BLaER1 treated with 17β-estradiol and CSF1 and Interleukin-3, amounts not matched to agents 10 nM and 100 nM (cell line): Measurements from ENCODE around the gene PTPRD.

Source experiments
- H3K27ac ChIP-seq, 11 experiments: shearing (Covaris generic); formaldehyde crosslinking; 2 replicates each; pipeline ENCODE4 v1.8.1; 2022
- H3K27me3 ChIP-seq, 11 experiments: shearing (Covaris generic); formaldehyde crosslinking; 2 replicates each; pipeline ENCODE4 v1.8.1; 2022
- H3K36me3 ChIP-seq, 11 experiments: shearing (Covaris generic); formaldehyde crosslinking; 2 replicates each; pipeline ENCODE4 v1.8.1; 2022
- H3K4me1 ChIP-seq, 10 experiments: shearing (Covaris generic); formaldehyde crosslinking; 2 replicates each; pipeline ENCODE4 v1.8.1; 2022
- H3K4me2 ChIP-seq, 11 experiments: shearing (Covaris generic); formaldehyde crosslinking; 2 replicates each; pipeline ENCODE4 v1.8.1; 2022
- H3K4me3 ChIP-seq, 10 experiments: shearing (Covaris generic); formaldehyde crosslinking; 2 replicates each; pipeline ENCODE4 v1.8.1; 2022
- H3K9ac ChIP-seq, 11 experiments: shearing (Covaris generic); formaldehyde crosslinking; 2 replicates each; pipeline ENCODE4 v1.8.1; 2022
- H3K9me3 ChIP-seq, 11 experiments: shearing (Covaris generic); formaldehyde crosslinking; replicated peaks in 1 of 11; 2 replicates each; pipeline ENCODE4 v1.8.1; 2022
- H4K20me1 ChIP-seq, 11 experiments: shearing (Covaris generic); formaldehyde crosslinking; 2 replicates each; pipeline ENCODE4 v1.8.1; 2022
- Cebpa-rat ChIP-seq, 11 experiments: shearing (Covaris generic); IDR thresholded peaks; 2 replicates each; pipeline ENCODE4 v1.8.1; 2022

Gene PTPRD

GRCh38 chr9:9749591-9749990 lies 863.2 kb downstream of the PTPRD start:
- TF ChIP-seq Cebpa-rat (IDR thresholded peaks at IDR 0.05): no peak
- Histone ChIP-seq H3K4me1 (0 out of 20 replicates have a peak, but pooled peaks cover 0 to 5% (median 0%) of the 10 kb centered on the region in 10 experiments), H3K27ac (no peak overlapping the region), H3K4me3 (no peak overlapping the region), H3K9me3 (no peaks in the 10 kb centered on the region), H3K9ac (no peak overlapping the region), H3K36me3 (no peaks in the 10 kb centered on the region), H3K27me3 (no peaks in the 10 kb centered on the region), H3K4me2 (no peak overlapping the region), H4K20me1 (no peaks in the 10 kb centered on the region)

GRCh38 chr9:9747787-9748186 lies 865.0 kb downstream of the PTPRD start:
- no peaks in the 10 kb centered on the region for H3K9me3 ChIP-seq
- no peak overlapping the region for H3K4me3 ChIP-seq
- TF ChIP-seq Cebpa-rat (IDR thresholded peaks at IDR 0.05): no peak
- H3K27me3 ChIP-seq: no peaks in the 10 kb centered on the region
- H3K9ac ChIP-seq: no peak overlapping the region
- H3K36me3 ChIP-seq: no peaks in the 10 kb centered on the region
- 0 out of 20 replicates have a peak, but pooled peaks cover 0 to 5% (median 0%) of the 10 kb centered on the region in 10 experiments for H3K4me1 ChIP-seq
- no peak overlapping the region for H3K27ac ChIP-seq
- no peaks in the 10 kb centered on the region for H4K20me1 ChIP-seq
- H3K4me2 ChIP-seq: no peak overlapping the region

- Histone ChIP-seq H3K4me2 (peak overlapping the region in 1 of 11 experiments; percentile 12; a peak in 1 of 22 replicates), H3K9ac (no peak overlapping the region), H3K27ac (no peak overlapping the region), H3K4me1 (0 out of 20 replicates have a peak, but pooled peaks cover 0 to 5% (median 0%) of the 10 kb centered on the region in 10 experiments), H3K27me3 (no peaks in the 10 kb centered on the region), H3K36me3 (no peaks in the 10 kb centered on the region), H3K4me3 (no peak overlapping the region), H3K9me3 (no peaks in the 10 kb centered on the region), H4K20me1 (no peaks in the 10 kb centered on the region)
- TF ChIP-seq Cebpa-rat (IDR thresholded peaks at IDR 0.05): no peak
Measured at GRCh38 chr9:9746826-9747225, 866.0 kb downstream of the PTPRD start.

GRCh38 chr9:9743822-9744221 lies 869.0 kb downstream of the PTPRD start:
- Histone ChIP-seq H3K9me3 (no peaks in the 10 kb centered on the region), H3K27me3 (no peaks in the 10 kb centered on the region), H4K20me1 (no peaks in the 10 kb centered on the region), H3K36me3 (no peaks in the 10 kb centered on the region), H3K9ac (no peak overlapping the region), H3K27ac (no peak overlapping the region), H3K4me3 (no peak overlapping the region), H3K4me1 (0 out of 20 replicates have a peak, but pooled peaks cover 0 to 5% (median 0%) of the 10 kb centered on the region in 10 experiments), H3K4me2 (no peak overlapping the region)
- no peak for TF ChIP-seq Cebpa-rat (IDR thresholded peaks at IDR 0.05)

GRCh38 chr9:9730174-9730573 lies 882.6 kb downstream of the PTPRD start:
- no peak for TF ChIP-seq Cebpa-rat (IDR thresholded peaks at IDR 0.05)
- H3K4me1 ChIP-seq: no peaks in the 10 kb centered on the region
- no peaks in the 10 kb centered on the region for H3K27me3 ChIP-seq

GRCh38 chr9:9729082-9729481 lies 883.7 kb downstream of the PTPRD start:
- Histone ChIP-seq H3K4me2 (no peak overlapping the region), H3K36me3 (no peaks in the 10 kb centered on the region), H3K27ac (no peak overlapping the region), H3K4me1 (no peaks in the 10 kb centered on the region), H3K9me3 (no peaks in the 10 kb centered on the region), H3K9ac (no peak overlapping the region), H3K4me3 (no peak overlapping the region), H4K20me1 (no peaks in the 10 kb centered on the region), H3K27me3 (no peaks in the 10 kb centered on the region)
- no peak for TF ChIP-seq Cebpa-rat (IDR thresholded peaks at IDR 0.05)

More at GRCh38 chr9:9730174-9730573, 882.6 kb downstream of the PTPRD start:
- no peak overlapping the region for H3K4me3 ChIP-seq
- H3K36me3 ChIP-seq: no peaks in the 10 kb centered on the region
- H3K4me2 ChIP-seq: no peak overlapping the region
- H3K27ac ChIP-seq: no peak overlapping the region
- no peaks in the 10 kb centered on the region for H4K20me1 ChIP-seq
- H3K9me3 ChIP-seq: no peaks in the 10 kb centered on the region
- no peak overlapping the region for H3K9ac ChIP-seq

- H4K20me1 ChIP-seq: no peaks in the 10 kb centered on the region
- H3K9ac ChIP-seq: no peak overlapping the region
- no peak overlapping the region for H3K4me2 ChIP-seq
- H3K4me1 ChIP-seq: no peaks in the 10 kb centered on the region
- H3K27me3 ChIP-seq: no peaks in the 10 kb centered on the region
- H3K9me3 ChIP-seq: peaks cover 19 to 27% (median 21%) of the 10 kb centered on the region in 11 experiments
- H3K4me3 ChIP-seq: no peak overlapping the region
- no peak overlapping the region for H3K27ac ChIP-seq
- no peaks in the 10 kb centered on the region for H3K36me3 ChIP-seq
- TF ChIP-seq Cebpa-rat (IDR thresholded peaks at IDR 0.05): no peak
Measured at GRCh38 chr9:9719373-9720112, 893.3 kb downstream of the PTPRD start.

GRCh38 chr9:9718691-9719090 lies 894.1 kb downstream of the PTPRD start:
- Histone ChIP-seq H3K9me3 (peaks cover 19 to 27% (median 21%) of the 10 kb centered on the region in 11 experiments), H3K4me2 (no peak overlapping the region), H4K20me1 (no peaks in the 10 kb centered on the region), H3K27me3 (no peaks in the 10 kb centered on the region), H3K27ac (no peak overlapping the region), H3K9ac (no peak overlapping the region), H3K36me3 (no peaks in the 10 kb centered on the region), H3K4me1 (no peaks in the 10 kb centered on the region), H3K4me3 (no peak overlapping the region)
- no peak for TF ChIP-seq Cebpa-rat (IDR thresholded peaks at IDR 0.05)

GRCh38 chr9:9679433-9679832 lies 933.4 kb downstream of the PTPRD start:
- no peaks in the 10 kb centered on the region for H3K27me3 ChIP-seq
- no peak for TF ChIP-seq Cebpa-rat (IDR thresholded peaks at IDR 0.05)
- no peaks in the 10 kb centered on the region for H3K36me3 ChIP-seq
- no peak overlapping the region for H3K27ac ChIP-seq
- H4K20me1 ChIP-seq: no peaks in the 10 kb centered on the region
- no peak overlapping the region for H3K9ac ChIP-seq
- H3K4me3 ChIP-seq: no peak overlapping the region
- H3K4me1 ChIP-seq: no peaks in the 10 kb centered on the region
- no peak overlapping the region for H3K4me2 ChIP-seq
- H3K9me3 ChIP-seq: no peaks in the 10 kb centered on the region

- Histone ChIP-seq H3K9ac (no peak overlapping the region), H3K4me3 (no peak overlapping the region), H3K36me3 (no peaks in the 10 kb centered on the region), H3K9me3 (no peaks in the 10 kb centered on the region), H3K27me3 (no peaks in the 10 kb centered on the region), H3K4me1 (no peaks in the 10 kb centered on the region), H4K20me1 (no peaks in the 10 kb centered on the region), H3K27ac (no peak overlapping the region), H3K4me2 (no peak overlapping the region)
- TF ChIP-seq Cebpa-rat (IDR thresholded peaks at IDR 0.05): no peak
Measured at GRCh38 chr9:9674461-9674860, 938.3 kb downstream of the PTPRD start.
